ENCODE measurements around the gene DUSP16.

GRCh38 chr12:12611512-12612306, 49.0 kb upstream of the DUSP16 start, which contains the start of gene CREBL2:
- TF ChIP-seq CTCF (conservative IDR thresholded peaks at IDR 0.05; ENCODE audit: low read depth, low read length) (no peak), EZH2 (IDR thresholded peaks at IDR 0.05; ENCODE audit: borderline replicate concordance, low read depth, low read length, poor library complexity, severe bottlenecking) (no peak)
